GOT3 (cell line): Measurements from ENCODE around the gene USP9Y.
"Not testable (repeated sequence)": the region's sequence is repeated elsewhere in the genome, so short reads cannot be mapped to it uniquely, and the experiment has no call there.

ENCODE experiments used
- DNase-seq: peaks from one replicate; lab custom pipeline; 2025; ENCODE audit warnings: mixed read lengths; lab: John Stamatoyannopoulos, UW

The USP9Y gene, protein sequence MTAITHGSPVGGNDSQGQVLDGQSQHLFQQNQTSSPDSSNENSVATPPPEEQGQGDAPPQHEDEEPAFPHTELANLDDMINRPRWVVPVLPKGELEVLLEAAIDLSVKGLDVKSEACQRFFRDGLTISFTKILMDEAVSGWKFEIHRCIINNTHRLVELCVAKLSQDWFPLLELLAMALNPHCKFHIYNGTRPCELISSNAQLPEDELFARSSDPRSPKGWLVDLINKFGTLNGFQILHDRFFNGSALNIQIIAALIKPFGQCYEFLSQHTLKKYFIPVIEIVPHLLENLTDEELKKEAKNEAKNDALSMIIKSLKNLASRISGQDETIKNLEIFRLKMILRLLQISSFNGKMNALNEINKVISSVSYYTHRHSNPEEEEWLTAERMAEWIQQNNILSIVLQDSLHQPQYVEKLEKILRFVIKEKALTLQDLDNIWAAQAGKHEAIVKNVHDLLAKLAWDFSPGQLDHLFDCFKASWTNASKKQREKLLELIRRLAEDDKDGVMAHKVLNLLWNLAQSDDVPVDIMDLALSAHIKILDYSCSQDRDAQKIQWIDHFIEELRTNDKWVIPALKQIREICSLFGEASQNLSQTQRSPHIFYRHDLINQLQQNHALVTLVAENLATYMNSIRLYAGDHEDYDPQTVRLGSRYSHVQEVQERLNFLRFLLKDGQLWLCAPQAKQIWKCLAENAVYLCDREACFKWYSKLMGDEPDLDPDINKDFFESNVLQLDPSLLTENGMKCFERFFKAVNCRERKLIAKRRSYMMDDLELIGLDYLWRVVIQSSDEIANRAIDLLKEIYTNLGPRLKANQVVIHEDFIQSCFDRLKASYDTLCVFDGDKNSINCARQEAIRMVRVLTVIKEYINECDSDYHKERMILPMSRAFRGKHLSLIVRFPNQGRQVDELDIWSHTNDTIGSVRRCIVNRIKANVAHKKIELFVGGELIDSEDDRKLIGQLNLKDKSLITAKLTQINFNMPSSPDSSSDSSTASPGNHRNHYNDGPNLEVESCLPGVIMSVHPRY (N-terminal part only)

DNA sequence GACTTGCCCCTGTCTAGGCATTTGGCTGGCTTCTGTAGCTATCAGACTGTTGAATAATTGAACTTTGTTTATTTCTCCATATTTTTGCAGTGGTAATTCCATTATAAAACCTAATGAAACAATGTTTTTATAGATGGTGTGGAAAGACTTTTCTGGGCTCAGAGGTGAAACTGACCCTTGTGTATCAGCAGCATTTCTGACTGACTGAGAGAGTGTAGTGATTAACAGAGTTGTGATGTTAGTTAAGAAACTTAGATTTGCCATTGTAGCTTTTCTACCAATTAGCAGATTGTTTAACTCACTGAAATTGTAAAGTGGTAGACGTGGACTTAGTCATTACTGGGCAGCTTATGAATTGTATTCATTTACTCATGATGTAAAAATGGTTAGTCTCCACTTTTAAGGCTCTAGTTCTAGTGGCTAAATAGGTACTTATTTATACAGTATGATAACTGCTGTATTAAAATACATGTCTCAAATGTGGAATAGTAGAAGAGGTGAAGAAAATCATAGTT lies at the start of gene USP9Y:
Gene USP9Y, plus strand, starts transcription at position 51 of the 515 bp plus-strand sequence. CDS start 8,217 bp downstream, outside the sequence.
- DNase-seq: no peak

DNA sequence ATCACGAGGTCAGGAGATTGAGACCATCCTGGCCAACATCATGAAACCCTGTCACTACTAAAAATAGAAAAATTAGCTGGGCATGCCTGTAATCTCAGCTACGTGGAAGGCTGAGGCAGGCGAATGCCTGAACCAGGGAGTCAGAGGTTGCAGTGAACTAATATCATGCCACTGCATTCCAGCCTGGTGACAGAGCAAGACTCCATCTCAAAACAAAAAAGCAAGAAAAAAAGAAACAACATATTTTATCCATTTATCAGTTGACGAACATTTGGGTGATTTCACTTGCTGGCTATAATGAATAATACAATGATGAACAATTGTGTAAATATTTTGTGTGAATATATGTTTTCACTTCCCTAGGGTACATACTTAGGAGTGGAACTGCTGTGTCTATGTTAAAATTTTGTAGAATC lies 49.4 kb upstream of the USP9Y start:
- no peak for DNase-seq

DNA sequence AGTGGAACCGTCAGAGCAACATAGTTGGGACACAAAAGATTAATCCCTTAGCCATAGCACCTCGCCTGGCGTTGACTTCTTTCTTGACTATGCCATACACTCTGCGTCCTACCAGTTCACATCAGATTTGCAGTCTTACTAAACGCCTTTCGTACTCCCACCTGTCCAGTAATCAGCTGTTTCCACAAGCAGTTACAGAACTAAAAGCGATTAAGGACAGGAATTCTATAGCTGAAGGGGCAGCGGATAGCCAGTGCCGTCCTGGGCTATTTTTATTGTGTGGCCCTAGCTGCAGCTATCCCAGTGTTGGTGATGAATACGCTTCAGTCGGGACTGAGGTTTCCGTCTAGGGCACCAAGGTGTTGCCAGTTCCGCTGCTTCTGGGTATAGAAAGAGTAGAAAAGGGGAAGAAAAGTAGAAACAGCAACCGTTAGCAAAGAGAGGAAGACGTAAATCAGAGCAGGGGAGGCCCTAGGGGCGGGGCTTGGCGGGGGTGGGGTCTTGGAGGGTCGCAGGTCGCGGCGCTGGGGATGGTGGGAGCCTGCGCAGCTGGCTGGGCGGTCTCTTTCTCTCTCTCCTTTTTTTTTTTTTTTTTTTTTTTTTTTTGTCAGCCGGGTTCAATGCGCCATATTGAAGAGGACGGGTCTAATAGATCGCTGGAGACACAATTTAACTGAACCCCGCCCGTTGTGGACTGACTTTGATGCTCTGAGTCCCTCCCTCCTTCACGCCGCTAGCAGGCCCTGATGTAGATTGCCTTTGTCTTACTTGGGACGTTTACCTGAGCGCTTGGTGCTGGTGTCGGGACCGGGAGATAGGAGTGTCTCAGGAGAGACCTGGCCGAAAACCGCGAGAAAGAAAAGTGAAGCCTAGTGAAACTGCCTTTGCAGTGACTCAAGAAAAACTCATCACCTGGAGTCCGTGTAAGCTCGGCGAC lies 39.0 kb upstream of the USP9Y start:
- no peak for DNase-seq

DNA sequence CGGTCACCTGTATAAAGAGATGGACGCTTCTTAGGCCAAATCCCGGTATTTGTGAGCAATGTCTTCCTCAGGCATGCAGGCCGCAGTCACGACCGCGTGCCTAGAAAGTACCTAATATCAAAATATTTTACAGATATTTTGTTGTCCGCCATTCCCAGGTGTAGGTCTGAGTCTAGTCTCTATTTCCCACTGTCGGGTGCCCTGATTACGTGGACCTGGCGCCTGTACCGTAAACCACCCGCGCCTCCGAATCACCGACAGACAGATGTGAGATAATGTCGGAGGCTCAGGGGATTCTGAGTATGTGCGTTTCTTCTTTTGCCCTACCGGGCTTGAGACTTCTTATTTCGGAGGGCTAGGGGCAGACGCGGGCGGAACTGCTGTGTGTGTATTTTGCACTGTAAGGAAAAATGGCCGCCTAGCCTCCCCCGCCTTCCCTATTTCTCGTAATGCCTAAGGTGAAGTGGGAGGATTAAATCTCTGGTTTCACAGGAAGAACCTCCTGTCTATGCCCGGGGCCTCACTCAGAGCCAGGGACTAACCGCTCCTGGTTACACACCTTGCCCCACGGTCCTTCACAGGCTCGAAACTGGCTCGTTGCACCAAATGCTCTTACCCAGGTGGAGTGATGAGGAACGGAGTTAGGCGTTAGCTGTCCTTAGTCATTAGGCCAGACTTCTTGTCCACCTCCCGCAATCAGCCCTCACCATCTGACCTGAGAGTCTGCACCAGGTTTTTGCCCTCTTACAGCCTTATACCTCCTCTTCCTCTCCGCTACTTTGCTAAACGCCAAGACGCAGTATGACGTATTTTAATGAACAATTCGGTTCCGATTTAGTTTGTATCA lies 38.1 kb upstream of the USP9Y start:
- no peak for DNase-seq

DNA sequence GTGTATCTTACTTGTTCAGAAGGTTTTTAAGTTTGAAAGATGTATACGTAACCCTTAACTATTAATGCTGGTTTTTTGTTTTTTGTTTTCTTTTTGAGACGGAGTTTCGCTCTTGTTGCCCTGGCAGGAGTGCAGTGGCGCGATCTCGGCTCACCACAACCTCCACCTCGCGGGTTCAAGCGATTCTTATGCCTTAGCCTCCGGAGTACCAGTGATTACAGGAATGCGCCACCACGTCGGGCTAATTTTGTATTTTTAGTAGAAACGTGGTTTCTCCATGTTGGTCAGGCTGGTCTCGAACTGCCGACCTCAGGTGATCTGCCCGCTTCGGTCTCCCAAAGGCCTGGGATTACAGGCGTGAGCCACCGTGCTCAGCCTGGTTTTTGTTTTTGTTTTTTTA lies 37.2 kb upstream of the USP9Y start:
- not testable (repeated sequence) for DNase-seq

DNA sequence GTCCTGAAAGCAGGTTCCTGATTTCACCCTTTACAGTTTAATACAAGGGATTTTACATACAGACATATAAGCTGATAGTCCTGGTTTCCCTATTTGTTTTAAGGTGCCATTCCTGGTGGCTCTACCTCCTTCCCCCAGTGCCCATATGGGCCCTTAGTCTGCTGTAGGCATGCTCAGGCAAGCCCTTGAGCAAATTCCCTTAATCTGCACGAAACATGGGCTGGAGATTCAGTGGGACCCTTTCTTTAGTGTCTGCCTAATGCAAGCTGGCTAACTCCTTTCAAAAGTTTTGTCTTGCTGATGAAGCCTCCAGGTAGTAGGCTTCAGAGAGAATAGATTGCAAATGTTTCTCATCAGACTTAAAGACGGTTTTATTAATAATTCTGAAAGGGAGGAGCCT lies 22.9 kb upstream of the USP9Y start:
- no peak for DNase-seq

DNA sequence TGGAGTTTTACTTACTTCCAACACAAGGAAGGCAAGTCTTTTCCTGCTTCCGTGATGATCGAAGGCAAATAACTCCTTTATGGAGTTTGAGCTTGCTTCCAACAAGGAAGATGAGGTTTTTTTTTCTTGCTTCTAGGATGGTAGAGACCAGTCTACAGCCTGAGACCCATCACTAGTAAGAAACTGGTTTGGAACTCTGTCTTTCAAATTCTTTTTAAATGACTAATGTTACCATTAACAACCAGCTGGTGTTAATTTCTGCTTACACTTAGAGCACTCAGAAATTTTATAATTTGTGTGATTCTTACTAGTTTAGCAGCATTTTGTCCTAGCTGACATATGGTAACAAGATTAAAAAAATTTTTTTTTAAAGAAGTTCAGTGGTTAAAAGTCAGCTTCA lies 19.5 kb upstream of the USP9Y start:
- no peak for DNase-seq

DNA sequence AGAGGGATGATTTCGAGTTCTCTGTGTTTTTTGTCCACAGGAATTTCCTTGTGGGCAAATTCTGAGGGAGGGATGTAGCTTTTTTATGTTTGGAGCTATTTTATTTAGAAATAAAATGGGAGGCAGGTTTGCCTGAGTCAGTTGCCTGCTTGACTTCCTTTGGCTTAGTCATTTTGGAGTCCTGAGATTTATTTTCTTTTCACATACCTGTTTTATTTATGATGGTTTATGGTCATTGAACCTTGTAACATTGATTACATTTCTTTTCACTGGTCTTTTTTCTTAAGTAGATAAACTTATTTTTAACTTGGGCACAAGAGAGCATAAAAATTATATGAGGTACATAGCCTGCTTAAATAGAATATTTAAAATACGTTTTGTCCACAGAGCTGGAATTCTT lies 12.7 kb upstream of the USP9Y start:
- no peak for DNase-seq

DNA sequence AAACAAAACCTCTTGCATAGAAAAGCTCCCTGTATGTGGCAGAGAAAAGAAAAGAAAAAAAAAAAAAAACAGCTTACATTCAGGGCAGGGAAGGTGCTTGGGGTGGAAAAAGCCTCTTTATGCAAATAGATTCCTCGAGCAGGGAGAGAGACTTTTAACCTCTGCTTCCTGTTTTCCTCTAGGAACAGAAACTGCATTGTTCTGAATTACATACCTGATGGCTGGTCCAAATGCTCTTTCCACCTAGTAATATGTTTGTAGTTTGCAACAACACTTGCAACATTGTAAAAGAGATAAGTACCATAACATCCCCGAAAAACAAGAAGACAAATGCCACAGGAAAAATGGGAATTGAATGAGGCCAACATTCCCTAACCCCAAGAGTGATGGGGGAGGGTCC lies 944 bp upstream of the USP9Y start:
- no peak for DNase-seq

DNA sequence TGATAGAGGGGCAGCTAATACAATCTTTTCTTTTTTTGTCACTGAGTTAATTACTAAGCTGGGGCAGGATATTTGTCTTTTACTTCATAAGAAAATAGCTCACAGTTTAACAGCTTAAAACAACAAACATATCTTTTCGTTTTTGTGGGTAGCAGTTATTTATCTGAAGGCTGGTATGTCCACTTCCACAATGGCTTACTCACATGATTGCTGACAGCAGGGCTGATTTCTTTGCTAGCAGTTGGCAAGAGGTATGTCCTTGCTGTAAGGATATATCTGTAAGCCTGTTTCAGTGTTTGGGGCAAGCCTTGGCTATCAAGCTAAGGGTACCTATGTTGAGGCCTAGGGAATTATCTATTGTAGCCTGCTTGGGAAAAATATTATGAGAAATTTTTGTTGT lies 1.1 kb downstream of the USP9Y start:
- DNase-seq: no peak

DNA sequence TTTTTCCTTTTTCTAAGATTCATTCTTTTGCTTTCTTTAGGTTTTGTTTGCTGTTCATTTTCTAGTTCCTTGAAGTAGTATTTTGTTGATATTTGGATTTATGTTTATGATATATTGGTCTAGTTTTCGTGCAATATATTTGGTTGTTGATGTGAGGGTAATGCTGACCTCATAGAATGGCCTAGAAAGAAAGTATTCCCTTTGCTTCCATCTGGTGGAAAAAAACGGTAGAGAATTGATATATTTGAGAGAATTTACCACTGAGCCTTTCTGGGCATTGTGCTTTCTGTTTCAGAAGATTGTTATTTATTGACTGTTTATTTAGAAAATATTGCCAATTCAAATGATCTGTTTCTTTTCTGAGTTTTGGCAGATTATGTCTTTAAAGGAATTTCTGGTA lies 9.4 kb downstream of the USP9Y start:
- DNase-seq: no peak

DNA sequence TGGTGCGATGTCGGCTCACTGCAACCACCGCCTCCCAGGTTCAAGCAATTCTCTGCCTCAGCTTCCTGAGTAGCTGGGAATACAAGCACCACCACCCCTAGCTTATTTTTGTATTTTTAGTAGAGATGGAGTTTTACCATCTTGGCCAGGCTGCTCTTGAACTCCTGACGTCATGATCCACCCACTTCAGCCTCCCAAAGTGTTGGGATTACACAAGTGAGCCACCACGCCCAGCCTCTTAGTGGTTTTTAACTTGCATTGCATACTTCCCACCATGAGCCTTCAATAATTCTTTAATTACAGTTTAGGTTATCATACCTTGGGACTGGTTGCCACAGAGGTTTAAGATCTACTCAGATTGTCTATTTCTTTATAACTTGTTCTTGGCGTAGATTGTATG lies 14.3 kb downstream of the USP9Y start:
- DNase-seq: no peak

DNA sequence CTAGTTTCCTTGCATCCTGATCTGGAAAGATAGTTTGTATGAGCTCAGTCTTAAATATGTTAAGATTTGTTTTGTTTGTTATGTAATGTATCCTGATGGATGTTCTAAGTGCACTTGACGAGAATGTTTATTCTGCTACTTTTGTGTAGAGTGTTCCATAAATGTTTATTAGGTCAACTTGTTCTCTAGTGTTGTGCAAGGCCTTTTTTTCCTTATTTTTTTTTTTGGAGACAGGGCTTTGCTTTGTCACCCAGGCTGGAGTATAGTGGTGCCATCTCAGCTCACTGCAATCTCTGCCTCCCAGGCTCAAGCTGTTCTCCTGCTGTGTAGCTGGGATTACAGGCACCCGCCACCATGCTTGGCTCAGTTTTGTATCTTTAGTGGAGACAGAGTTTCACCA lies 28.7 kb downstream of the USP9Y start:
- DNase-seq: no peak

DNA sequence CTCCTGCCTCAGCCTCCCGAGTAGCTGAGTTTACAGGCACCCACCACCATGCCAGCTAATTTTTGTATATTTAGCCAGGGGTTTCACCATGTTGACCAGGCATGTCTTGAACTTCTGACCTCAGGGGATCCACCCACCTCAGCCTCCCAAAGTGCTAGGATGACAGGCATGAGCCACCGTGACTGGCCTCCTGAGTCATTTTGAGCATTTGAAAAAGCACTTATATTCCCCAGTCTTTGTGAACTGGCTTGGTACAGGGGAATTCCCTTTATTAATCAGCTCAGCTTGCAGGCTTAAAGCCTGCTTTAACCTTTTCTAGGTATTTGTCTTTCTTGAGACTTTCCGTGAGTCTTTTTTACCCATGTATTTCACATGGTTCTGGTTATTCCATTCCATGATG lies 32.6 kb downstream of the USP9Y start:
- no peak for DNase-seq

DNA sequence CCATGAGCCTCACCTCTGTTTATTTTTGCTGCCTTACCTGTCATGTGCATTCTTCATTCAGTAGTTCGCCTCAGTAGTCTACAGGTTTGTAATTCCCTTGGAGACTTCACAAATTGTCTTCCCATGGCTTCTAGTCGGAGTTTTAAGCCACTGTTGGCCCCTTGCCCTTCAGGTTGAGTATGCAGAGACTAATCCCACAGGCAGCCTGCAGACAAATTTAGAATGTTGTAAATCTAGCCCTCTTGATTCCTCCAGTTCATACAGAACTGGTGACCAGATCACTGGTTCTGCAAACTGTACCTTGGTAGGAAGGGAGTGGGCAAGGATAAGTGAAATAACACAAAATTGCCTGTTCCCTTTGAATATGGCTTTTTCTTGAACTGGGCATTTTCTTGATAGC lies 33.0 kb downstream of the USP9Y start:
- no peak for DNase-seq

DNA sequence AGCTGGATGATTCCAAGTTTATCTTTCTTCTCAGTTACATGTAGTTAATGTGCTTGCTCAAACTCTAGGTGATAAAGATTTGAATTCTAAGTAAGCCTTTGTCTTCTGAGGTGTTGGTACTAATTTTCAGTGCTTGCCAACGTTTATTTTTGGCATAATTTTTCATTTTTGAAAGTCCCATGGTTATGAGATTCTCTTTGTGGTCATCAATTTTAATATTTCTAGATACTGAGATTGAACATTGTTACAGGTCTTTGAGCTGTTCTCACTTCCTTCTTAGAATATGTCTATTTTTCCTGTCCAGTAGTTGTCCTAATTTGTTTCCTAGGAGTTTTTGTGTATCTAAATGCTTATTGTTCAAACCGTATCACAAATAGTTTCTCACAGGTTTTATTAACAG lies 40.4 kb downstream of the USP9Y start:
- no peak for DNase-seq

DNA sequence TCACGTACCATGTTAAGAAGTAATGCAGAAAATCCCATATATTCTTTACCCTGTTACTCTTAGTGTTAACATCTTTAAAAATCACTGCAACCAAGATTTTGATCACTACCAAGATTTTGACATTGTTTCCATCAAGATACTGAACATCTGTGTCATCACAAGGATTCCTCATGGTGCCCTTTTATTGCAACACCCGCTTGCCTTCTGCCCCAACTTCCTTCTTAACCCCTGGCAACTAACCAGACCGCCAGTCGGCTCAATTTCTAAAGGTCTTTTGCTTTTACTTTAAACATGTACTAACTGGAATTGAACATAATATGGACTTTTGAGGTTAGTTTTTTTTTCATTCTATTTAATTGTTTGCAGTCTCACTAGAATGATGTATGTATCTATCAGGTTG lies 41.7 kb downstream of the USP9Y start:
- no peak for DNase-seq

DNA sequence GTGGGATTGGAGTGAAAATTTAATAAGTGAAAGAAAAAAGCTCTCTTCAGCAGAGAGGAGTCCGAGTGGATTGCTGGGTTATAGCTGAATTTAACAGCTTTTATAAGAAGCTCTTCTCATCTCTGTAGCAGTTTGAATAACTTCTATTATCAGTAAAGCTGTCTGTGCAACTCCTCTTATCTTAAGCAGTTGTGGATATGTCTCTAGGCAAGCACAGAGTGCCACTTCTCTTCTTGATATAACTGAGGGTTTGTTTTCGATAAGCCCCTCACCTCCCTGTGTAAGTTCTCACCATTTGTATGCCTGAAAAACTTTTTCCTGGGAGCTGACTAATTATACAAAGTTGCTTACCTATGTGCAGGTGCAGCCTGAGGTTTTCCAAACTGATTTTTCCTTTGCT lies 43.1 kb downstream of the USP9Y start:
- no peak for DNase-seq

DNA sequence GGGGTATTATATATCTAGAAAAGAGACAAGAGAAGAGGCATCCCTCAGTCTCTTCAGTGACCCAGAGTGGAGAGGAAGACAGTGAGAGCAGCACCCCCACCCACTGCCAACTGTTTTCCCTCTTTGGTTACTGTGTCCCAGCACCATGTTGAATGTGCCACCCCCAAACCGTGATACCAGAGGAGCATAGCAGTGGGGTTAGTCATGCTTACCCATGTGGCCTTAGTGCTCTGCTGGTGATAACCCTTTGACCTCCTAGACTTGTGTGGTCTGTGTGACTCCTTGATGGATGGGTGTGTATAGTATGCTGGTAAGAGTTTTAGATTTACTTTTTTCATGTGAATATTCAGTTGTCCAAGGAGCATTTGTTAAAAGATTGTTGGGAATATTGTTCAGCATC lies 48.3 kb downstream of the USP9Y start:
- DNase-seq: no peak

DNA sequence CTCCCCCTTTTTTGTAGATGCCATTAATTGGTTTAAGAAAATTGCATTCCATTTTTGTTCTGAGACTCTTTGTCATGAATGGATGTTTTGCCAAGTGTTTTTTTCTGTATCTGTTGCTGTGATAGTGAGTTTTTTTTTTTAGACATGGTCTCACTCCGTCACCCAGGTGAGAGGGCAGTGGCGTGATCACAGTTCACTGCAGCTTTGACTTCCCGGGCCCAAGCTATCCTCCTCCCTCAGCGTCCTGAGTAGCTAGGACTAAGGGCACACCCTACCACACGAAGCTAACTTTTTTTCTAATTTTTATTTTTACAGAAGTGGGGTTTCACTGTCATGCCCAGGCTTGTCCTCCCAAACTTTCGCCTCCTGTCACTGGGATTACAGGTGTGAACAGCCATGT lies 51.8 kb downstream of the USP9Y start:
- DNase-seq: no peak

DNA sequence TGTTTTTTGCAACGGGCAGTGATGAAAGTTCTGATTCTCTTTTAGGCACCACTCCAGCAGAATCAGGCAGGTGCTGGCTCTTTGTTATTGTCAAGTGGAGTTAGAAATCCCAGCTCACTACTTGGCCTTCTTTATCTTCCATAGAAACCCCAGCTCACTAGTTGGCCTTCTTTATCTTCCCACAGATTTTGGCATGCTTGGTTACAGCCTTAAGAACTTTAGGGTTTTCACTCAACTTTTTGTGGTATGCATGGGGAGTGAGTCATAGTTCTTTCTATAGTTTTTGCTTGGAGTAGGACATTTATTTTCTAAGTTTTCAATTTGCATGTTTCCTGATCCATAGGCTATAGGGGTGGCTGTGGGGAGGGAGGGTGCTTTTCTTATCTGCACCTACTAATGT lies 55.0 kb downstream of the USP9Y start:
- DNase-seq: no peak
